Activated CD8-positive, alpha-beta memory T cell treated with anti-CD3 and anti-CD28 coated beads, Interleukin-2, amount 10 ng/mL, durations not matched to agents 7 days and 5 days (primary cell): ENCODE results near the gene CTNNA3. TPM values are rescaled to one million over a fixed set of nuclear protein-coding genes. Genes with fewer than 3 reads are reported as not detected.

ENCODE experiments used
- ATAC-seq: fragments of 150-1000 bp; cut with Tn5 transposase; one replicate; pipeline ENCODE4 v1.10.0; 2021; ENCODE audit warnings: moderate library complexity
- CTCF ChIA-PET: fragments of 350-600 bp; sonication (Branson Sonifier 250); formaldehyde crosslinking; loops from one replicate; lab custom pipeline; 2021; ENCODE audit warnings: antibody characterized with exemption; lab: Charles Lee
- DNase-seq: peaks from one replicate; pipeline ENCODE4 v3.0.0-alpha.2; 2020
- H3K27ac Mint-ChIP-seq: one replicate; pipeline ENCODE4 v1.8.0; 2021; ENCODE audit warnings: mild to moderate bottlenecking, mixed read lengths
- H3K27me3 Mint-ChIP-seq: one replicate; pipeline ENCODE4 v1.8.0; 2021; ENCODE audit warnings: mixed read lengths
- H3K36me3 Mint-ChIP-seq: one replicate; pipeline ENCODE4 v1.8.0; 2021; ENCODE audit warnings: mild to moderate bottlenecking, mixed read lengths
- H3K4me1 Mint-ChIP-seq: one replicate; pipeline ENCODE4 v1.8.0; 2021; ENCODE audit warnings: mixed read lengths
- H3K4me3 Mint-ChIP-seq: one replicate; pipeline ENCODE4 v1.8.0; 2021; ENCODE audit warnings: mild to moderate bottlenecking, moderate library complexity, mixed read lengths
- H3K9me3 Mint-ChIP-seq: one replicate; pipeline ENCODE4 v1.8.0; 2022; ENCODE audit warnings: low read depth, mixed read lengths
- total RNA-seq, 2 experiments: library from RNA; stranded (reverse); gene quantifications; one replicate each; pipeline ENCODE4 v1.2.3, GENCODE V29; 2021

The CTNNA3 gene
- total RNA-seq, 2 experiments from 2014 or later: 0.61 TPM; not detected in 1

- Mint-ChIP-seq H3K36me3 (no peaks in the 10 kb centered on the region), H3K9me3 (no peaks in the 10 kb centered on the region), H3K27me3 (peaks cover 1% of the 10 kb centered on the region), H3K27ac (no peak overlapping the region), H3K4me1 (no peaks in the 10 kb centered on the region), H3K4me3 (no peak overlapping the region)
- ATAC-seq (no peak), DNase-seq (no peak)
- CTCF ChIA-PET: interaction anchor here (1.2 kb wide), 1 partner anchor 127 kb away, joined by 3 read pairs; no protein-coding TSS in a partner anchor
These were observed 761.3 kb downstream of the CTNNA3 start for GRCh38 chr10:66934711-66935110.

- Mint-ChIP-seq H3K4me1 (no peaks in the 10 kb centered on the region), H3K9me3 (no peaks in the 10 kb centered on the region), H3K4me3 (no peak overlapping the region), H3K36me3 (no peaks in the 10 kb centered on the region), H3K27ac (no peak overlapping the region), H3K27me3 (peaks cover 25% of the 10 kb centered on the region)
- CTCF ChIA-PET: interaction anchor here (0.8 kb wide), 1 partner anchor 16 kb away, joined by 3 read pairs; no protein-coding TSS in a partner anchor
- no peak for ATAC-seq
- no peak for DNase-seq
These were observed 764.0 kb downstream of the CTNNA3 start for GRCh38 chr10:66931949-66932343.

GRCh38 chr10:66931340-66931948 lies 764.6 kb downstream of the CTNNA3 start:
- H3K4me3 Mint-ChIP-seq: no peak overlapping the region
- H3K36me3 Mint-ChIP-seq: no peaks in the 10 kb centered on the region
- ATAC-seq (no peak), DNase-seq (no peak)
- H3K27ac Mint-ChIP-seq: no peak overlapping the region
- peaks cover 27% of the 10 kb centered on the region for H3K27me3 Mint-ChIP-seq
- H3K4me1 Mint-ChIP-seq: no peaks in the 10 kb centered on the region
- CTCF ChIA-PET: interaction anchor here (0.8 kb wide), 1 partner anchor 17 kb away, joined by 3 read pairs; no protein-coding TSS in a partner anchor
- no peaks in the 10 kb centered on the region for H3K9me3 Mint-ChIP-seq

DNA sequence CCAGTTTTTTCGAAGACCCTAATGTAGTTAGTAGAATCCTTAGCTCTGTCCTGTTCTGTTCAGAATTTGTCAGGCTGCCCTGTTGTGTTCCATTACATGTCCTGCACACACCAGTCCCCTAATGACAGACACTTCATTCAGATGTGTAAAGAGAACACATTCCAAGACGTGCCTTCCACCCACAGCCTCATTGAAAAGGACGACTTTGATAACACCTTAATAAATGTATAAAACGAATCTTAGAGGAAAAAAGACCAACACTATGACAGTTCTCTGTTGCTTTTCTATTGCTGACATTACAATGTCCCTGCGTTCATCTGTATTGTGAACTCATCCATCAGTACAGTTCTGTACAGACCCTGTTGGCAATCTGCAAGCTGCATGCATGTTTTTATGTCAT lies 766.6 kb downstream of the CTNNA3 start:
- no peaks in the 10 kb centered on the region for H3K36me3 Mint-ChIP-seq
- CTCF ChIA-PET: no interaction called here
- DNase-seq: no peak
- ATAC-seq: no peak
- H3K27me3 Mint-ChIP-seq: peaks cover 37% of the 10 kb centered on the region
- H3K4me3 Mint-ChIP-seq: no peak overlapping the region
- H3K27ac Mint-ChIP-seq: no peak overlapping the region
- no peaks in the 10 kb centered on the region for H3K9me3 Mint-ChIP-seq
- no peaks in the 10 kb centered on the region for H3K4me1 Mint-ChIP-seq

GRCh38 chr10:66928776-66929175 lies 767.2 kb downstream of the CTNNA3 start:
- Mint-ChIP-seq H3K4me1 (no peaks in the 10 kb centered on the region), H3K36me3 (no peaks in the 10 kb centered on the region), H3K27me3 (peaks cover 37% of the 10 kb centered on the region), H3K4me3 (no peak overlapping the region), H3K27ac (no peak overlapping the region), H3K9me3 (no peaks in the 10 kb centered on the region)
- DNase-seq: no peak
- no peak for ATAC-seq
- CTCF ChIA-PET: no interaction called here

DNA sequence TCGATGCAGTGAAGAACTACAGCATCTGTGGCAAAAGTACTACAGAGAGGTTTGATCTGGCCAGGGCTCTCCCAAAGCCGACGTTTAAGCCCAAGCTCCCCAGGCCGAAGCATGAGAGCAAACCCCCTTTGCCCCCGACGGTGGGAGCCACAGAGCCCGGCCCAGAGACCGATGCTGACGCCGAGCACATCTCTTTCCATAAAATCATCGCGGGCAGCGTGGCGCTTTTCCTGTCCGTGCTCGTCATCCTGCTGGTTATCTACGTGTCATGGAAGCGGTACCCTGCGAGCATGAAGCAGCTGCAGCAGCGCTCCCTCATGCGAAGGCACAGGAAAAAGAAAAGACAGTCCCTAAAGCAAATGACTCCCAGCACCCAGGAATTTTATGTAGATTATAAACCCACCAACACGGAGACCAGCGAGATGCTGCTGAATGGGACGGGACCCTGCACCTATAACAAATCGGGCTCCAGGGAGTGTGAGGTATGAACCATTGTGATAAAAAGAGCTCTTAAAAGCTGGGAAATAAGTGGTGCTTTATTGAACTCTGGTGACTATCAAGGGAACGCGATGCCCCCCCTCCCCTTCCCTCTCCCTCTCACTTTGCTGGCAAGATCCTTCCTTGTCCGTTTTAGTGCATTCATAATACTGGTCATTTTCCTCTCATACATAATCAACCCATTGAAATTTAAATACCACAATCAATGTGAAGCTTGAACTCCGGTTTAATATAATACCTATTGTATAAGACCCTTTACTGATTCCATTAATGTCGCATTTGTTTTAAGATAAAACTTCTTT lies 767.8 kb downstream of the CTNNA3 start:
- H3K4me1 Mint-ChIP-seq: no peaks in the 10 kb centered on the region
- no peak overlapping the region for H3K4me3 Mint-ChIP-seq
- CTCF ChIA-PET: interaction anchor here (1.2 kb wide), 1 partner anchor 22 kb away, joined by 3 read pairs; no protein-coding TSS in a partner anchor
- no peak overlapping the region for H3K27ac Mint-ChIP-seq
- H3K27me3 Mint-ChIP-seq: peaks cover 37% of the 10 kb centered on the region
- H3K9me3 Mint-ChIP-seq: no peaks in the 10 kb centered on the region
- DNase-seq (no peak), ATAC-seq (no peak)
- no peaks in the 10 kb centered on the region for H3K36me3 Mint-ChIP-seq

DNA sequence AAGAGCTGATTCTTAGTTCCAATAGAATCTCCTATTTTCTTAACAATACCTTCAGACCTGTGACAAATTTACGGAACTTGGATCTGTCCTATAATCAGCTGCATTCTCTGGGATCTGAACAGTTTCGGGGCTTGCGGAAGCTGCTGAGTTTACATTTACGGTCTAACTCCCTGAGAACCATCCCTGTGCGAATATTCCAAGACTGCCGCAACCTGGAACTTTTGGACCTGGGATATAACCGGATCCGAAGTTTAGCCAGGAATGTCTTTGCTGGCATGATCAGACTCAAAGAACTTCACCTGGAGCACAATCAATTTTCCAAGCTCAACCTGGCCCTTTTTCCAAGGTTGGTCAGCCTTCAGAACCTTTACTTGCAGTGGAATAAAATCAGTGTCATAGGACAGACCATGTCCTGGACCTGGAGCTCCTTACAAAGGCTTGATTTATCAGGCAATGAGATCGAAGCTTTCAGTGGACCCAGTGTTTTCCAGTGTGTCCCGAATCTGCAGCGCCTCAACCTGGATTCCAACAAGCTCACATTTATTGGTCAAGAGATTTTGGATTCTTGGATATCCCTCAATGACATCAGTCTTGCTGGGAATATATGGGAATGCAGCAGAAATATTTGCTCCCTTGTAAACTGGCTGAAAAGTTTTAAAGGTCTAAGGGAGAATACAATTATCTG lies 768.6 kb downstream of the CTNNA3 start:
- DNase-seq (no peak), ATAC-seq (no peak)
- no peaks in the 10 kb centered on the region for H3K9me3 Mint-ChIP-seq
- H3K27ac Mint-ChIP-seq: no peak overlapping the region
- peaks cover 37% of the 10 kb centered on the region for H3K27me3 Mint-ChIP-seq
- no peak overlapping the region for H3K4me3 Mint-ChIP-seq
- H3K36me3 Mint-ChIP-seq: no peaks in the 10 kb centered on the region
- no peaks in the 10 kb centered on the region for H3K4me1 Mint-ChIP-seq
- CTCF ChIA-PET: interaction anchor here (1.2 kb wide), 1 partner anchor 21 kb away, joined by 3 read pairs; no protein-coding TSS in a partner anchor

DNA sequence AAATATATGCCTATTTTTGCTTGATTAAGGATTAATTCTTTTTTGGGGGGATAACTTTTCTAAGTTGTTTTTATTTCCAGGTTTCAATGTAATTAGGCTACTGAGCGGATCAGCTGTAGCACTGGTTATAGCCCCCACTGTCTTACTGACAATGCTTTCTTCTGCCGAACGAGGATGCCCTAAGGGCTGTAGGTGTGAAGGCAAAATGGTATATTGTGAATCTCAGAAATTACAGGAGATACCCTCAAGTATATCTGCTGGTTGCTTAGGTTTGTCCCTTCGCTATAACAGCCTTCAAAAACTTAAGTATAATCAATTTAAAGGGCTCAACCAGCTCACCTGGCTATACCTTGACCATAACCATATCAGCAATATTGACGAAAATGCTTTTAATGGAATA lies 769.2 kb downstream of the CTNNA3 start:
- Mint-ChIP-seq H3K4me3 (no peak overlapping the region), H3K36me3 (no peaks in the 10 kb centered on the region), H3K27ac (no peak overlapping the region), H3K4me1 (no peaks in the 10 kb centered on the region), H3K27me3 (peaks cover 37% of the 10 kb centered on the region), H3K9me3 (no peaks in the 10 kb centered on the region)
- DNase-seq: no peak
- CTCF ChIA-PET: no interaction called here
- no peak for ATAC-seq

DNA sequence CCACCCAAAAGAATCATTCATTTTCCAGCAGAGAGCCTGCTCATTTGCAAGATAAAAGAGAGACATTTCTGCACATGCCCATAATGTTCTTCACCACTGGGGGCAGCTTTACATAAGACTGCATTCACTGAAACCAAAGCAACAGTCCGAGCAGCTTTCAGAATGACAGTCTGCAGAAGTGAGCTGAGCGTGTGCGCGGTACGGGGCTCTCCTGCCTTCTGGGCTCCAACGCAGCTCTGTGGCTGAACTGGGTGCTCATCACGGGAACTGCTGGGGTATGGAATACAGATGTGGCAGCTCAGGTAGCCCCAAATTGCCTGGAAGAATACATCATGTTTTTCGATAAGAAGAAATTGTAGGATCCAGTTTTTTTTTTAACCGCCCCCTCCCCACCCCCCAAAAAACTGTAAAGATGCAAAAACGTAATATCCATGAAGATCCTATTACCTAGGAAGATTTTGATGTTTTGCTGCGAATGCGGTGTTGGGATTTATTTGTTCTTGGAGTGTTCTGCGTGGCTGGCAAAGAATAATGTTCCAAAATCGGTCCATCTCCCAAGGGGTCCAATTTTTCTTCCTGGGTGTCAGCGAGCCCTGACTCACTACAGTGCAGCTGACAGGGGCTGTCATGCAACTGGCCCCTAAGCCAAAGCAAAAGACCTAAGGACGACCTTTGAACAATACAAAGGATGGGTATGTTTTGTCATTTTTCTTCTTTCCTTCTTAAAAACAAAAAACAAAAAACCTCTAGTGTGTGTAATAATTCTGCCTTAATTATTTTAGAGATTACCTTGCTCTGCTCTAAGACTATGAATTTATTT lies 769.9 kb downstream of the CTNNA3 start, which contains the start of gene LRRTM3:
LRRTM3 (plus strand) TSS at position 141 of the 820 bp plus-strand sequence.
- Mint-ChIP-seq H3K36me3 (no peaks in the 10 kb centered on the region), H3K4me3 (no peak within 1 kb of the TSS), H3K27me3 (peaks cover 37% of the 10 kb centered on the region), H3K27ac (no peak within 1 kb of the TSS), H3K4me1 (no peaks in the 10 kb centered on the region), H3K9me3 (no peaks in the 10 kb centered on the region)
- peak; percentile 60 for ATAC-seq
- DNase-seq: peak; percentile 44
- CTCF ChIA-PET: interaction anchor here (0.6 to 0.7 kb wide), 3 partner anchors 10 to 894 kb away, joined by 3 read pairs; no protein-coding TSS in a partner anchor

DNA sequence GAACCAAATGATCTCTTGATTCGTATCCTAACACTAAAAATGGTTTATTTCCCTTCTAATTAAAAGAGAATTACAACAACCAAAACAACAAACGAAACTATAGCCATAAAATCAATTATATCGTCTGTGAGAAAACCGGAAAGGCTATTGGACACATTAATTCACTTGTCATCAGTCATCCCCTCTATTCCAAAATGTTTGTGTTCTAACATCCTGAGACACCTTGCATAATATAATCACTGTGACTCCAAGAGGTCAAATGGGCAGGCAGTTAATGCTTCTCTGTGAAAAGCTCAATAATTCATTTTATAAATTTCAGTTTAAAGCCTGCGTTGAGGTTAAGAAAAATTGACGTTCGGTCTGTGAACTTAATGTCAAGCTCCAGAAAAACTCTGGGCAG lies 770.6 kb downstream of the CTNNA3 start:
- no peak for DNase-seq
- ATAC-seq: no peak
- no peaks in the 10 kb centered on the region for H3K4me1 Mint-ChIP-seq
- CTCF ChIA-PET: interaction anchor here (0.6 kb wide), 2 partner anchors 34 to 895 kb away, joined by 3 read pairs; no protein-coding TSS in a partner anchor
- no peak overlapping the region for H3K27ac Mint-ChIP-seq
- no peaks in the 10 kb centered on the region for H3K36me3 Mint-ChIP-seq
- no peak overlapping the region for H3K4me3 Mint-ChIP-seq
- H3K27me3 Mint-ChIP-seq: peaks cover 37% of the 10 kb centered on the region
- no peaks in the 10 kb centered on the region for H3K9me3 Mint-ChIP-seq

GRCh38 chr10:66924674-66925345 lies 771.2 kb downstream of the CTNNA3 start:
- CTCF ChIA-PET: no interaction called here
- Mint-ChIP-seq H3K36me3 (no peaks in the 10 kb centered on the region), H3K4me1 (no peaks in the 10 kb centered on the region), H3K9me3 (no peaks in the 10 kb centered on the region), H3K4me3 (no peak overlapping the region), H3K27me3 (peaks cover 37% of the 10 kb centered on the region), H3K27ac (no peak overlapping the region)
- no peak for ATAC-seq
- DNase-seq: no peak

DNA sequence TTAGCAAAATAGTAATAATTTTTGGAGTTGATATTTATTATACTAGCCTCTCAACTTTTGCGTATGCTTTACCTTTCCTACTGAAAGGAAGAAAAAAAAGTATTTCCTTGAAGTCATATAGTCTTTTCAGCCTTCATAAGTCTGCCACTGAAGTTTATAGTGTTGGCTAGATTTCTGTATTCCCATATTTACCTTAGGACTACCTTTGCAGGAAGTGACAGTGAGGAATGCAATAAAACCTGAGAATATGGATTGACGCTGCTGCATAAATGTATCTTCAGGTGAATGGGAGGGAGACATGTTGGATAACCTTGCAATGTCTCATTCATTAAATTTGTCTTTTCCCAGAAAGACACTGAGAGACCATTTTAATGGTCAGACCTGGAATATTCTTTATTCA lies 776.7 kb downstream of the CTNNA3 start:
- Mint-ChIP-seq H3K27ac (no peak overlapping the region), H3K4me1 (no peaks in the 10 kb centered on the region), H3K4me3 (no peak overlapping the region), H3K36me3 (no peaks in the 10 kb centered on the region), H3K9me3 (no peaks in the 10 kb centered on the region), H3K27me3 (no peaks in the 10 kb centered on the region)
- ATAC-seq (no peak), DNase-seq (no peak)
- CTCF ChIA-PET: no interaction called here
